Coronary artery (tissue), 2 donors: ENCODE data around the gene TGFB1I1.

Source experiments
- DNase-seq: peaks from one replicate; pipeline ENCODE4 v3.0.0-alpha.2; 2017; ENCODE audit warnings: low spot score
- H3K27ac ChIP-seq, 2 donors: fragments of 200-600 bp; sonication (generic); one replicate each; pipeline ENCODE4 v1.5.1; 2016 to 2019
- H3K4me3 ChIP-seq: fragments of 200-600 bp; sonication (generic); 2 replicates; pipeline ENCODE4 v1.5.1; 2016; ENCODE audit warnings: mild to moderate bottlenecking, moderate library complexity
- CTCF ChIP-seq: fragments of 200-600 bp; sonication (generic); IDR thresholded peaks from one replicate; pipeline ENCODE4 v1.5.1; 2019; ENCODE audit warnings: antibody characterized with exemption

Gene TGFB1I1

GRCh38 chr16:31507929-31508705 lies 36.2 kb downstream of the TGFB1I1 start, which contains the start of gene RUSF1:
Gene RUSF1 (minus strand): TSS chr16:31508391. CDS start chr16:31508373, 18 bp downstream.
- H3K27ac ChIP-seq: peak within 1 kb of the TSS; percentile 90 to 99
- DNase-seq: peak; percentile 94
- peak within 1 kb of the TSS; percentile 99 for H3K4me3 ChIP-seq
- TF ChIP-seq CTCF: no peak

DNA sequence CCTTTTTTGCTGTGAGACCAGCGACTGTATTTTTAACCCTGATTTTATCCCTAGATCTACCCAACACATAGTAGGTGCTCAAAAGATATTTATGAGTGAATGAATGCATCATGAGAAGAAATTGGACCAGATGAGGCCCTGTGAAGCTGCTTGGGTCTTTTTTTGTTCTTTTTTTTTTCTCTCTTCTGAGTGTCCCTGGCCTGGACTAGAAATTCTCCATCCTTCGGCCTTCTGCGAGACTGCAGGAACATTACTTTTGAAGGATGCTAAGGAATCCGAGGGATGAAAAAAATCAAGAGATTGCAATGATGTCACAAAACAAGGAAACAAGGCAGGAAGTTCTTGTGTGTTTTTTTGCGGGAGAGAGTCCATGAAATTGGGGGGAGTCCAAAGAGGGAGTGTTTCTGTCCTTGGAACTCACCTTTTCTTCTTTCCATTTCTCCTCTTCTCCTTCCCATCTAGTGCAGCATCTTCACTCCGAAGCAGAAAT lies 36.8 kb downstream of the TGFB1I1 start:
- DNase-seq: no peak
- Histone ChIP-seq H3K27ac (peak overlapping the region; percentile 90 to 99), H3K4me3 (peak overlapping the region; percentile 99)
- TF ChIP-seq CTCF: no peak

DNA sequence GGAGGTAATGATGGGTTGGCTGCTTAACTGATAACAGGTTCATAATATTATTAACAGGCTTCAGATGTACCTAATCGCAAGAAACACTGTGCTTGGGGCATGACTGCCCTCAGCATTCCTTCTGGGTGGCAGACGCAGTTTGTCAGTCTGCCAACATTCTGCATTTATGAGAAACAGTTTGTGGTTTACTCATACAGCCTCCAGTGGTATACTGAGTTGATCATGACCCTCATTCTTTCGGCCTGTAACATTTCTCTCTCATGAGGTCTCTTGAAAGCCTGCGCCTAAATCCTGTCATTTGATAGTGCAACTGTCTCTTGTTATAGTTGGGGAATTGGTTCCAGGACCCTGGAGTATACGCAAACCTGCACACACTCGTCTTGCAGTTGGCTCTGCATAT lies 41.2 kb downstream of the TGFB1I1 start:
- no peak for TF ChIP-seq CTCF
- no peak for DNase-seq
- no peak overlapping the region for H3K27ac ChIP-seq
- no peak overlapping the region for H3K4me3 ChIP-seq

DNA sequence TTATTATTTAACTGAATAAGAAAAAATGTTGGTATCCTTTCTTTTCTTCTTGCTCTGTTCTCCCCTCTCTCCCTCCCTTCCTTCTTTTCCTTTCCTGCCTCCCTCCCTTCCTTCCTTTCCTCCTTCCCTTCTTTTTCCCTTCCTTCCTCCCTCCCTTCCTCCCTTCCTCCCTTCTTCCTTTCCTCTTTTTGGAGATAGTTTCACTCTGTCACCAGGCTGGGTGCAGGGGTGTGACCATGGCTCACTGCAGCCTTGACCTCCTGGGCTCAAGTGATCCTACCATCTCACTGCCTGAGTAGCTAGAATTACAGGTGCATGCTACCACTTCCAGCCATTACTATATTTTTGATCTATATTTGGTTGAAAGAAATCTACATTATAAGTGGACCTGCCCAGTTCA lies 41.9 kb downstream of the TGFB1I1 start:
- TF ChIP-seq CTCF: no peak
- H3K4me3 ChIP-seq: no peak overlapping the region
- H3K27ac ChIP-seq: no peak overlapping the region
- DNase-seq: no peak

GRCh38 chr16:31517800-31518402 lies 45.9 kb downstream of the TGFB1I1 start:
- H3K4me3 ChIP-seq: no peak overlapping the region
- no peak overlapping the region for H3K27ac ChIP-seq
- no peak for DNase-seq
- no peak for TF ChIP-seq CTCF

- no peak overlapping the region for H3K27ac ChIP-seq
- no peak for DNase-seq
- no peak for TF ChIP-seq CTCF
- no peak overlapping the region for H3K4me3 ChIP-seq
These were observed 47.9 kb downstream of the TGFB1I1 start for GRCh38 chr16:31519759-31520431.
